HL-60 (cell line): ENCODE data around the gene BUD23.

Source experiments
- POLR2AphosphoS5 ChIP-seq: IDR thresholded peaks from 2 replicates; pipeline ENCODE4 v1.6.1; 2012; ENCODE audit warnings: low read depth
- TF ChIP-seq, protein P1 (sequence below): IDR thresholded peaks from one replicate; pipeline ENCODE4 v1.5.1; 2011; ENCODE audit warnings: low read length, control low read depth, inconsistent platforms; ENCODE audit not compliant: insufficient read depth

DNA sequence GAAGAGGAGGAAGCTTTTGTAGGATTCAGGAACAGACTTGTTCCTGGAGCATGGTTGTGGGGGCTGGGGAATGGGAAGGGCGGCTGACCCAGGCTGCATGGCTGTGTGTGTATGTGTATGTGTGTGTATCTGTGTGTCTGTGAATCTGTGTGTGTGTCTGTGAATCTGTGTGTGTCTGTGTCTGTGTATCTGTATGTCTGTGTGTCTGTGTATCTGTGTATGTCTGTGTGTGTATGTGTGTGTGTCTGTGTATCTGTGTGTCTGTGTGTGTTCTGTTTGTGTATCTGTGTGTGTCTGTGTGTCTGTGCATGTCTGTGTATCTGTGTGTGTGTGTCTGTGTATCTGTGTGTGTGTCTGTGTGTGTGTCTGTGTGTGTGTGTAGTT is 42.7 kb downstream of the BUD23 start:
- TF ChIP-seq POLR2AphosphoS5, result no peak
- TF ChIP-seq, protein P1, sequence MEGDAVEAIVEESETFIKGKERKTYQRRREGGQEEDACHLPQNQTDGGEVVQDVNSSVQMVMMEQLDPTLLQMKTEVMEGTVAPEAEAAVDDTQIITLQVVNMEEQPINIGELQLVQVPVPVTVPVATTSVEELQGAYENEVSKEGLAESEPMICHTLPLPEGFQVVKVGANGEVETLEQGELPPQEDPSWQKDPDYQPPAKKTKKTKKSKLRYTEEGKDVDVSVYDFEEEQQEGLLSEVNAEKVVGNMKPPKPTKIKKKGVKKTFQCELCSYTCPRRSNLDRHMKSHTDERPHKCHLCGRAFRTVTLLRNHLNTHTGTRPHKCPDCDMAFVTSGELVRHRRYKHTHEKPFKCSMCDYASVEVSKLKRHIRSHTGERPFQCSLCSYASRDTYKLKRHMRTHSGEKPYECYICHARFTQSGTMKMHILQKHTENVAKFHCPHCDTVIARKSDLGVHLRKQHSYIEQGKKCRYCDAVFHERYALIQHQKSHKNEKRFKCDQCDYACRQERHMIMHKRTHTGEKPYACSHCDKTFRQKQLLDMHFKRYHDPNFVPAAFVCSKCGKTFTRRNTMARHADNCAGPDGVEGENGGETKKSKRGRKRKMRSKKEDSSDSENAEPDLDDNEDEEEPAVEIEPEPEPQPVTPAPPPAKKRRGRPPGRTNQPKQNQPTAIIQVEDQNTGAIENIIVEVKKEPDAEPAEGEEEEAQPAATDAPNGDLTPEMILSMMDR, result no peak
